Activated gamma-delta T cell treated with Interleukin-2 at 50 U/mL for 16 hours (primary cell): Measurements from ENCODE around the gene COA1.
"Not testable (repeated sequence)": the region's sequence is repeated elsewhere in the genome, so short reads cannot be mapped to it uniquely, and the experiment has no call there.

ENCODE experiments used
- DNase-seq: peaks from one replicate; pipeline ENCODE4 v3.0.0-alpha.2; 2020

COA1 gene

DNA sequence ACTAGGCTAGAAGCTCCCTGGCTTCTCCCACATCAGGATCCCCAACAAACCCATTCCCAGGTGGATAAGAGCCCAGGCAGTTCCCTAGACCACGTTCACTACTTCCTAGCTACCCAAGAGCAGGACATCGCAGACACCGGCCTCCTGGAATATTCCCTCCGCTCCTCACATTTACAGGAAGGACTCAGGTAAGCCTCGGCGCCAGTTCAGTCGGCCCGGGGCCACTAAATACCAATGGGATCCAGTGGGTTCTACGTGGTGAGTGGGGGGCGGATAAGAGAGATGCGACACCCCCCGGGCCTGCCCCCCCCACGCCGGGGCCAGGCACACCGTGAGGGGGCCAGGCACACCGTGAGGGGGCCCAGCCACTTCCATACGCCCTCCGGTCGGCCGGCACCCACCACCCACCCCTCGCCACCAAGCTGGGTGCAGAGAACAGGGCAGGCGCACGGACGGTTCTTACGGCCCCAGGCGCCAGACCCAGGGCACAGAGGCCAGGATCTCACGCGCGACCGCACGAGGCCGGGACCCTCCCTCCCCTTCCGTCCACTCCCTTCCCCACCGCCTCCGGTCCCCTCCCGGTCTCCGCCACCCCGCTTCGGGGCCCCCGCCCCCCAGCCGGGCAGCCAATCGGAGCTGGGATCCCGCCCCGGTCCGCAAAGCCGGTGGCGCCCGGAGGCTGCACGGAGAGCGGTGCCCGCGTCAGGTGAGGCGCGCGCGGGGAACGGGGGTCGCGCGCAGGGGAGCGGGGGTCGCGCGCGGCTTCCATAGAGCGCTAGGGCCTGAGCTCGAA, 28.9 kb upstream of the COA1 start, which contains the start of gene BLVRA:
Gene BLVRA (plus strand): TSS at position 652 of the 793 bp plus-strand sequence. CDS start 12,479 bp downstream, outside the sequence.
- peak; percentile 49 for DNase-seq

DNA sequence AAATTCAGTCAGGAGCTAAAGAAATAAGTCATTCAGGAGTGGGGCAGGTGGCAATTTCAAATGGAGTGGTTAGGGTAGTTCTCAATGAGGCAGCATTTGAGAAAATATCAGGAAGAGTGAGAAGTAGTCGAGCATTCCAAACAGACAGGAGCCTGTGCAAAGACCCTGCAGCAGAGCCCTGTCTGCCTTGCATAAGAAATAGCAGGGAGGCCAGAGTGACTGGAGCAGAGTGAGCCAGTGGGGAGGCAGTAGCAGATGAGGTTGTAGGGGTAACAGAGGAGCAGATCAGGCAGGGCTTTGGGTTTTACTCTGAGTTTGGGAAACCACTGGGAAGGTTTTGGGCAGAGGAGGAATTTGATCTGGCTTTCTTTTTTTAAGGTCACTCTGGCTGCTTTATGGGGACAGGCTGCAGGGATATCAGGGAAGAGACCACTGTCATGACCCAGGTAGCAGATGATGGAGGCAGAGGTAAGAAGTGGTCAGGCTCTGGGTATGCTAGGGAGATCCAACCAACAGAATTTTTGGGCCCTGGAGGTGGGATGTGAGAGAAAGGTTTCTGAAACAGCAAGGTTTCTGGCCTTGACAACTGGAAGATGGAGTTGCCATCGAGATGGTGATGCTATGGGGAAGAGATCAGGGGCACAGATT, 27.9 kb upstream of the COA1 start:
- no peak for DNase-seq

DNA sequence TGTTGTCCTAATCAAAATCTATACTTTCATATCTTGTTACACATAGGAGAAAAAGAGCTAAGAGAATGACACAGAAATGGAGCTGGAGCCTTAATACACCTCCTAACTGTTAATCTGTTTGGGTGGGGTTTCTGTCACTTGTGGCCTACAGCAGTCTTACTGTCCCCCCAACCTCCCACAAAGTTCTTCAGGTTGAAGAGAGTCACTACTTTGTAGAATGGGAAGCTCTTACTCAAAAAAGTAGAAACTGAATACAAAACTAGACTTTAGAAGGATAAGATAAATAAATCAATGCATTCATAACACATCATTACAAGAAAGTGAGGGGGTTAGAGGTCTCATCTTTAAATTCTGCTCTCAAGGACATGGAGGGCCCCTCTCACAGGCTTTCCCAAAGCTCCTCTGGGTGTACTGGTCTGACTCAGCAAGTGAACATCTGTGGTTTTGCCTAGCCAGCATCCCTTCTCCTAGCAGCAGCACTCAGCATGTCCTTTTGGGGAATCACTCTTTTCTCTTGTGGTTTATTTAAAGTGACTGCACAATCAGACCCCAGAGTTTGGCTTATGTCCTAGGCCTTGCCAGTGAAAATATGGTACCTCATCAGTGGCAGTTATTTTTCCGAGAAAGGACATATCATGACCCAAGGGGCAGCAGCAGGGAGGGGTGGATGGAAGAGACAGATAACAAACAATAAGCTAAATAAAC, 27.2 kb upstream of the COA1 start:
- no peak for DNase-seq

DNA sequence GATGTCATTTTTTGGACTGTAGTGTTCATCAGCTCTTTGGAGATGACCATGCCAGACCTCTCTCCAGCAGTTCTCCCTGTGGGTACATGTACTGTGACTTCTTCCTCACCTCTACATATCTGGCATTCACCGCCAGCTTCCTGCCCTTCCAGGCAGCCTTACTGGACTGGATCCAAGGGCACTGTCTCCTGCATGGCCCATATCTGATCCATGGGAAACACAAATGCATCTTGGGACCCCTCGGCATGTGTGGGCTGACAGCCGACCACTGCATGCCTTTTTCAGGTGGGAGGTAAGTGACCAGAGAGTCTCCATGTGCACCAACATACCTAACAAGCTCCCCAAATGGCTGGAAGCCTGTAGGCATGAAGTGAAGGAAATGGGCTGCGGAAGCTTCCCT, 25.3 kb upstream of the COA1 start:
- DNase-seq = no peak

DNA sequence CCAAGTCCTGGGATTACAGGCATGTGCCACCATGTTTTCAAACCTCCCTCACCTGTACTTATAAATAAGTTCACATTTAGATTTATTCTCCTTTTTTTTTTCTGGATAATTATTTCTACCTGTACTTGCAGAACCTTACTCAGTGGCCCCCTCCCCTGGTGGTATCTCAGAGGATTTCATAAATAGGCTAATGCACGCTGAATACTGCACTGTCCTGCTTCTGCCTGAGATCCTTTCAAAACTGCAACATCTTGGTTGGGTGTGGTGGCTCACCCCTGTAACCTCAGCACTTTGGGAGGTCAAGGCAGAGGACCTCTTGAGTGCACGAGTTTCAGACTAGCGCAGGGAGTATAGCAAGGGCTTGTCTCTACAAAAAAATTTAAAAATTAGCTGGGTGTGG, 24.5 kb upstream of the COA1 start:
- DNase-seq = no peak

DNA sequence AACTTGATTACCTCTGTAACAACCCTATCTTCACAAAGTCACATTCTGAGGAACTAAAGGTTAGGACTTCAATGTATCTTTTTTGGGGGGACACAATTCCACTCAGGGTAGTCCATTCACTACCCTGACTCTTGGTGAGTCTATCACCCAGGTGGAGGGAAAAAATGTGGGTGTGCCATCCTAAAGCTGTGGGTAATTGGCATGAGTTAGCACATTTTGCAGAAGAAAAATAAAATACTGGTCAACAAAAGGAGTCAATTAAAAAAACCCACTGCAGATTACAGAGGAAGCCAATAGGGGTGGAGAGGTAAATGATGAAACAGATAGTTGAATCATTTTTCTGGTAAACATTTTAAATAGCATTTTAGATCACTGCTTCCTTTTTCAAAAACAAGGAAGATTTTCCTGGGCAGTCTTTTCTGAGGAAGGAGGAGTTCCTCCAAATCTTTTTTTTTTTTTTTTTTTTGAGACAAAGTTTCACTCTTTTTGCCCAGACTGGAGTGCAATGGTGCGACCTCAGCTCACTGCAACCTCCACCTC, 24.0 kb upstream of the COA1 start:
- no peak for DNase-seq

DNA sequence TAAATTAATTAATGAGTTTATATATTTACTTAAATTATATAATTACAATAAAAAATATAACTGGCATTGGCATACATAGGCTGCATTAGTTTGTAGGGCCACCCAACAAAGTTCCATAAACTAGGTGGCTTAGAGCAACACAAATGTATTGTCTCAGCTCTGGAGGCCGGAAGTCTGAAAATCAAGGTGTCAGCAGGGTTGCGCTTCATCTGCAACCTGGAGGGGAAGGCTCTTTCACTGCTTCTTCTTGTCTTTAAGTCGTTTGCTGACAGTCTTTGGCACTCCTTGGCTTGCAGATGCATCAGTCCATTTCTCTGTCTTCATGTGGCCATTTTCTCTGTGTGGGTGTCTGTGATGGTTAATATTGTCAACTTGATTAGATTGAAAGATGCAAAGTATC, 23.1 kb upstream of the COA1 start:
- DNase-seq = no peak

DNA sequence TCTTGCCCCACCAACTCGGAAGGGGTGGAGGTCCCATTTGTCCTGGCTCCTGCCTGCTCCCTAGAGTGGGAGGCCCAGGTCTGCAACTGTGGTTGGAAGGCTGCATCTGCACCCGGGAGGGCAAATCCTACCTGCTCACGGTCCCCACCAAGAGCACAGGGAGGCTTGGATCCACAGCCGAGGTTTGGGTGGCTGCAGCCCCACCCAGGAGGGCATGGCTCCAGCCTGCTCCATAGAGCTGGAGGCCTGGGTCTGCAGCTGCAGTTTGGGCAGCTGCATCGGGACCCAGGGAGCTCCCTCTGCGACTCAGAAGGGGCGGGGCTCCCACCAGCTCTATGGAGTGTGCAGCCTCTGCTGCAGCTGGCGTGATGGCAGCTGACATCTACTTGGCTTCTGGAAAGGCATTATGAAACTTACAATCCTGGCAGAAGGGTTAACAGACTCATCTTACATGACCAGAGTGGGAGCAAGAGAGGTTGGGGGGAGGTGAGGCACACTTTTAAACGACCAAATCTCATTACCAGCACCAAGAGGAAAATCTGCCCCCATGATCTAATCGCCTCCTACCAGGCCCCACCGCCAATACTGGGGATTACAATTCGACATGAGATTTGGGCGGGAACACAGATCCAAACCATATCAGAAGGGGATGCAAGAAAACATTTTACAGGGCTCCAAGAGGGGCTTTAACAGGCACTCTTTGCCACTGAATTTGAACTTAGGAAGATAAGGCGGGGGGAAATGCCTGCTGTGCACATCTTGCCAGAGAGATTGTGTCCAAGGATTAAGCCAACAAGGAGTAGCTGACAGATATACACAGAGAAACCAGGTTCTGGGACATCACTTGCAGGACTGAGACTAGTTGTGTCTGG, 20.9 kb upstream of the COA1 start:
- no peak for DNase-seq

DNA sequence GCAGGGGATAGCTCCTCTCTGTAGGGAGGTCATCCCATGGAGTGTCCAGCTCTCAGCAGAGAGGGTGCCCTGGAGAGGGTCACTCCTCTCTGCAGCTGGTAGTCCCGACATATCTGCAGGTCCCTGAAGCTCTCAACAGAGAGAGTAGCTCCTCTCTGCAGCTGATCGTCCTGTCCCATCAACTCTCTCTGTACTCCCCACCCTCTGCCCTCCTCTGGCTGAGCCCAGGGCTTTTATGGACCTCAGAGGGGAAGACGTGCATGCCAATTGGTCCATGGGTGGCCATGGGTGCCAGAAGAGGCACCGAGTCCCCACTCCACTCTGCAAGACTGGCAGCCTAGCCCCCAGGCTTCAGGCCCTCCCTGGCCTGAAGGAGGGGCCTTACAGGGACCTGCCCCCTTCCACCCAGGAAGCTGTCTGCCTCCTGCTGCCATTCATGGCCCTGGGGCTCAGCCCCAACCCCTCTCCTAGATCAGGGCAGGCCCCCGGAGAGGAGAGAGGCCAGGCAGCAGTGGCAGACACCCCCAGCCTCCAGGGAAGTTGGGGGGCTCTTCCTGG, 20.1 kb upstream of the COA1 start:
- DNase-seq = no peak

DNA sequence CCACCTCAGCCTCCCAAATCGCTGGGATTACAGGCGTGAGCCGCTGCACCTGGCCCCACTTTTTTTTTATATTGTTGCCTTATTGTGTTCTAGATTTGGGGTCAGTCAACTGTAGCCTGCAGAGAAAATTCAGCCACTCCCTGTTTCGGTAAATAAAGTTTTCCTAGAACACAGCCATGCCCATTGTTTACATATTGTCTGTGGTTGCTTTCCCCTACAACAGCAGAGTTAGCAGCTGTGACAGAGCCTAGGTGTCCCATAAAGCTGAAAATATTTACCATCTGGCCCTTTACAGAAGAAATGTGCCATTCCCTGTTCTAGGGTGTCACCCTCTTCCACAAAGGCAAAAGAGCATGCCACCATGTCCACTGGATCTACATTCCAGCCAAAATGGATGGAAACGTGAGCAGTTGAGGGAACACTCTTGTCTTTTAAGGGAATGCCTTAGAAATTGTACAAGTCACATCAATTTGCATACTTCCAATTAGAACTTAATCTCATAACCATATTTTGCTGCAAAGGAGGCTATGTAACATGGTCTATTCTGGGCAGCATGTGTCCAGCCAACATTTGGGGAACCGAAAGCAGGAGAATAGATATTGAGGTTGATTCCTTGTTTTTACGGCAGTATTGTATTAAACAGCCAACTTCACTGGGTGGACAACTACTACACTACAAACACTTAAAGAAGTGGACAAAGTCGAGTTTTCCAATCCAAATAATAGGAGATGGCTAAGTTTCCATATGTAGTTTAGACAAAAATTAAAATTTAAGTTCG, 18.2 kb upstream of the COA1 start:
- DNase-seq = no peak

DNA sequence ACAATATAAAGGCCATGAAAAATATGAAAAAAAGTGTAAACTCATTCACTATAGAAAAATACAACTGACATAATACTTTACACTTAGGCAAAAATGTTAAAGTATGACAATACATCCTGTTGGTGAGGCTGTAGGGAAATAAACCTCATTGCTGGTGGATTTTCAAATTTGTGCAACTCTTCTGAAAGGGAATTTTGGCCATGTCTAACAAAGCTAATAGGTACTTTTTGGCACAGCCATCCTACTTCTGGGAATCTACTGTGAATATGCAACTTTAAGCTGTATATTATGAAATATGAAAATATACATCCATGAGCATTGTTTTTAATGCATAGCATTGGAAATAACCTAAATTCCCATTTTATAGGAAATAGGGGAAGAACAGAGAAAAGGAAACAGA, 13.4 kb upstream of the COA1 start:
- no peak for DNase-seq

DNA sequence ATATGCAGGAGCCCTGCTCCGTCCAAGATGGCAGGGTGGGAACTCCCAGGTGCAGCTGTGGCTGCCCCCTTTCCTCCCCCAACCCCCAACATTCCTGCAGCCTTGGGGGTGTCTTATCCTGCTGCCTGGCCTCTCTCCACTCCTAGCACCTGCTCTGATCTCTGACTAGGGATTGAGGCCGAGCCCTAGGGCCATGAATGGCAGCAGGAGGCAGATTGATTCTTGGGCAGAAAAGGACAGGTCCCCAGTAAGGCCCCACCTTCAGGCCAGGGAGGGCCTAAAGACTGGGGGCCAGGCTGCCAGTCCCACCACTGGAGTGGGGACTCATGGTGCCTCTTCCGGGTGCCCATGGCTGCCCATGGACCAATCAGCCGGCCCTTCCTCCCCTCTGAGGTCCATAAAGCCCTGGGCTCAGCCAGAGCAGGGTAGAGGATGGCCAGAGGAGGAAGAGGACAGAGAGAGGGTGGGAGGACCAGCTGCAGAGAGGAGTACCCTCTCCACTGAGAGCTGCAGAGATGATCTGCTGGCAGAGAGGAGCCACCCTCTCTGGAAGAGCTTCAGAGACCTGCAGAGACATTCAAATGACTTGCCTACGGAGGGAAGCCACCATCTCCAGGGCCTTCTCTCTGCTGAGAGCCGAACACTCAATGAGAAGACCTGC, 8.3 kb upstream of the COA1 start:
- no peak for DNase-seq

DNA sequence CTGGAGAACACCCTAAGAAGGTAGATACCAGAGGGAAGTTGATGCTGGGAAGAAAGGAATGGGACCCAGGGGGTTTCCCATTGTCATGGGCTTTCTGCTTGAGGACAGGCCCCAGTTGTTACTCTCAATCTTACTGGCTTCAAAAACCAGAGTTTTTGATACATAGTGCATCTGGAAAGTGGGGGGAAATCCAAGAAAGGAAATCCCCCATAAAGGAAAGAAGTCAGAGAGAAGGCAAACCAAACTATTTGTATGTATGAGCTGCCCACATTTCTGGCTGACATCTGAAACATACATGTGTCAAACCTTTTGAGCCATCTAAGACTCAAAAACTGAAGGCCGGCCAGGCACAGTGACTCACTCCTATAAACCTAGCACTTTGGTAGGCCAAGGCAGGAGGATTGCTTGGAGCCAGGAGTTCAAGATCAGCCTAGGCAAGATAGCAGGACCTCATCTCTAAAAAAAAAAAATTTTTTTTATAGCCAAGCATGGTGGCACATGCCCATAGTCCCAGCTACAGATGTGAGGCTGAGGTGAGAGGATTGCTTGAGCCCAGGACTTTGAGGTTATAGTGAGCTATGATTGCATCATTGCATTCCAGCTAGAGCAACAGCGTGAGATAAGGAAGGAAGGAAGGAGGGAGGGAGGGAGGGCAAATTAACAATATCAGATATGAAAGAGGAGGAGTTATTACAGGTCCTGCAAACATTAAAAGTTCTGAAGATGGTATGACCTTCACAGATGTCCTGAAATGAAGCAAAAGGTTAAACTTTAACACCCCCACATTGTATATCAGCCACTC, 6.7 kb upstream of the COA1 start:
- DNase-seq = no peak

DNA sequence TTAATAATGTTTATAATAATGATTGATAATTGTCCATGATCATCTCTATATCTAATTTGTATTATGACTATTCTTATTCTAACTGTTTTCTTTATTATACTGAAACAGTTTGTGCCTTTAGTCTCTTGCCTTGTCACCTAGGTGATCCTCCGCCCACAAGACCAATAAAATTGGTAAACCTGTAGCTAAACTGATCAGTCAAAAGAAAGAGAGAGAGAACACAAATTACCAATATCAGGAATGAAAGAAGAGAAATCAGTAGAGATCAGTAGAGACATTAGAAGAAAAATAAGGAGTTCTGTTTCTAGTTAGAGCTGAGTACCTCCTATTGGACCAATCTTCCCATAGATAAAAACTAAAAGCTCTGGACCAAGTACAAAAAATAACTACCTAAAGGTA, 6.1 kb upstream of the COA1 start:
- DNase-seq = no peak

DNA sequence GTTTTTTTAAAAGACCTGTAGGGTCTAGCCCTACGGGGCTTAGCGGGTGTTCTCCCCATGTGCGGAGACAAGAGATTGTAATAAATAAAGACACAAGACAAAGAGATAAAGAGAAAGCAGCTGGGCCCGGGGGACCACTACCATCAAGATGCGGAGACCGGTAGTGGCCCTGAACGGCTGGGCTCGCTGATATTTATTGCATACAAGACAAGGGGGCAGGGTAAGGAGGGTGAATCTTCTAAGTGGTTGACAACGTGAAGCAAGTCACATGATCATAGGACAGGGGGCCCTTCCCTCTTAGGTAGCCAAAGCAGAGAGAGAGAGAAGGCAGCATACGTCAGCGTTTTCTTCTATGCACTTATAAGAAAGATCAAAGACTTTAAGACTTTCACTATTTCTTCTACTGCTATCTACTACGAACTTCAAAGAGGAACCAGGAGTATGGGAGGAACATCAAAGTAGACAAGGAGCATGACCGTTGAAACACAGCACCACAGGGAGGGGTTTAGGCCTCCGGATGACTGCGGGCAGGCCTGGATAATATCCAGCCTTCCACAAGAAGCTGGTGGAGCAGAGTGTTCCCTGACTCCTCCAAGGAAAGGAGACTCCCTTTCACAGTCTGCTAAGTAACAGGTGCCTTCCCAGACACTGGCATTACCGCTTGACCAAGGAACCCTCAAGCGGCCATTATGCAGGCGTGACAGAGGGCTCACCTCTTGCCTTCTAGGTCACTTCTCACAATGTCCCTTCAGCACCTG, 5.4 kb upstream of the COA1 start:
- DNase-seq = not testable (repeated sequence)

DNA sequence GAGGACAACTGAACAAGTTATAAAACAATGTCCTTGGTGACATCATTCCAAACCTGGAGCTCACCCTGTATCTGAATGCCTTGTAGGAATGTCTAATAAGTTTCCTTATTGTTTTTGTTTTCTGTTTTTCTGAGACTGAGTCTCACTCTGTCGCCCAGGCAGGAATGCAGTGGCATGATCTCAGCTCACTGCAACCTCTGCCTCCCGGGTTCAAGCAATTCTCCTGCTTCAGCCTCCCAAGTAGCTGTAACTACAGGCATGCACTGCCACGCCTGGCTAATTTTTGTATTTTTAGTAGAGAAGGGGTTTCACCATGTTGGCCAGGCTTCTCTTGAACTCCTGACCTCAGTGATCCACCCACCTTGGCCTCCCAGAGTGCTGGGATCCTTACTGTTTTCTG, 2.2 kb upstream of the COA1 start:
- DNase-seq = not testable (repeated sequence)

DNA sequence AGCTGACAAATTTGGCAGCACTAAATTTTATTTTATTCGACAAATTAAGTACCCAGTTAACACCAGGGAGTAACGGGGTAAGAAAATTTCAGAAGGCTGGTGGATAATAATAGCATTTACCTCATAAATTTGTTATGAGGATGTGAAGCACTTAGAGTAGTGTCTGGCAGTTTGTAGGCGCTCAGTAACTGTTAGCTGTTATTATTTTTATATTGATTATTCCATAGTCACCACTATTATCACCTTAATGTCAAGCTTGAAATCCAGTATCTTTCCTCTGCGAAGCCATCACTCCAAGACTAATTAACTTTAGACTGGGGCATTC, 563 bp upstream of the COA1 start:
- no peak for DNase-seq

DNA sequence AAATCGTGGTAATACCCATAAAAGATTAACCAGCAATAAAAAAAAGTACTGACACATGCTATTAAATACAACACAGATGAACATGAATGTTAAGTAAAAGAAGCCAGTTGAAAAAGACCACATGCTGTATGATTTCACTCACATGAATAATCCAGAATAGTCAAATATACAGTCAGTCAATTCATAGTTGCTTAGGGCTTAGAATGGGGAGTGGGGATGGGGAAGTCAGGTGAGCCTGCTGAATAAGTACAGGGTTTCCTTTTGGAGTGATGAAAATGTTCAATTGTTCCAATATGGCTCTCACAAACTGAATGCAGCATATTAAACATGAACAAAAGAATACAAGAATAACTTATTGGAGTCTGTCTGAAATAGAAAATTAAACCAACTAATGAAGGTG, 1.8 kb downstream of the COA1 start:
- no peak for DNase-seq

DNA sequence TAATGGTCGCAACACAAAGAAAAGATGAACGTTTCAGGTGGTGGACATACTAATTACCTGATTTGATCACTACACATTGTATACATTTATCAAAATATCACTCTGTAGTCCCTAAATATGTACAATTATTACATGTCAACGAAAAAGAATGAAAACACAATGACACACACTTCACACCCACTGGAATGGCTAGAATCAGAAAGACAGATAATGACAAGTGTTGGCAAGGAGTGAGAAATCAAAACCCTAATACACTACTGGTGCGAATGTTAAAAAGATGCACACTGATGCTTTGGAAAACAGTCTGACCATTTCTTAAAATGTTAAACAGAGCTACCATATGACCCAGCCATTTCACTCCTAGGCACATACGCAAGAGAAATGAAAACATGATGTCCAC, 2.3 kb downstream of the COA1 start:
- no peak for DNase-seq

DNA sequence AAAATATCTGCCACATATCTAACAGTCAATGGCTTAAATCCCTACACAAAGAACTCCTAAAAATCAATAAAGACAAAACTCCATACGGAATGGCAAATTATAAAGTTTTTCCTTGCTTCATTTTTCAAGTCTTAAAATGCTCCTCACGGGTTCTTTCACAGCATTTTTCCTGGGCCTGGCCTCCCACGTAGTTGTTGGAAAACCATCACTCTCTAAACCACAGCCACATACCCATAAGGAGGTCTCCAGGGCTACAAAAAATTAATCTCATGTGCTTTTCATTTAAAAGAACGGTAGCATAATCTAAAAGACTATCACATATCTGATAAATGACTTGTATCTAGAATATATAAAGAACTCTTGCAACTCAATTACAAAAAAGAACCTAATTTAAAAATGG, 2.9 kb downstream of the COA1 start:
- no peak for DNase-seq
